HG02970 (cell line): Measurements from ENCODE around the gene RIBC2.
"Not testable (repeated sequence)": the region's sequence is repeated elsewhere in the genome, so short reads cannot be mapped to it uniquely, and the experiment has no call there.

ENCODE experiments used
- ATAC-seq: cut with Tn5 transposase; IDR thresholded peaks from one replicate; pipeline ENCODE4 v1.9.1; 2021; ENCODE audit warnings: mild to moderate bottlenecking, moderate library complexity, moderate number of reproducible peaks; ENCODE audit not compliant: unreplicated experiment, low FRiP score

RIBC2 gene

DNA sequence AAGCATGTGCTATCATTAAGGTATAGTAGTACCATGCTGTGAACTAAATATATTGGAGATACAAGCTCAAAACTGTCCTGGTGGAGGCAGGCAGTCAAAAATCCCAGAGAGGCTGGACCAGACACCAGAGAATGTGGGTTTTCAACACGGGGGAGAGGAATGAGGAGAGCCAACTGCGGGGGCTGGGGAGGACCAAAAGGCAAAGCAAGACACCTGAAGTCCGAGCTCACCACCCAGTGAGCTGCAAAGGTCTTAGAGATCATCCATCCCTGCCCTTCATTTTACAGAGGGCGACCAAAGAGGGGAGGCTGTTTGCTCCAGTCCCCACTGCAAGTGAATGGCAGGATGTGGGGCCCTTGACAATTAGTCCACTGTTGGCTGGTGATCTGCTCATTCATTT lies 10.0 kb downstream of the RIBC2 start:
- no peak for ATAC-seq

GRCh38 chr22:45424241-45424731 lies 10.8 kb downstream of the RIBC2 start:
- no peak for ATAC-seq

DNA sequence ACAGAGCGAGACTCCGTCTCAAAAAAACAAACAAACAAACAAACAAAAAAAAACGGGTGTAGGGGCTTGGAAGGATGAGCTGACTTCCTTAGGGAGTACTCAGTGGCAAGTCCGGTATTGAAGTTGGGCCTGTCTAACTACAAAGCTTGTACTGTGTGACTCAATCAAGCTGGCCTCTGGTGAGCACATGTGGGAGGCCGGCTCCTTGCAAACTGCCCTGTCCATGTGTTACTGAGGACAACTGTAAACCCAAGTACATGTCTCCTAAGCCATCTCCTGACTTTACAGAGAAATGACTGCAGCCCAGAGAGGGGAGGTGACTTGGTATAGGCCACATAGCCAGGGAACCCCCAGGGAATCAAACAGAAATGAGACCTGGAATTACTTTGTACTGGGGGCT lies 11.6 kb downstream of the RIBC2 start:
- no peak for ATAC-seq

- no peak for ATAC-seq
Observed at GRCh38 chr22:45425531-45426265, 12.2 kb downstream of the RIBC2 start.

DNA sequence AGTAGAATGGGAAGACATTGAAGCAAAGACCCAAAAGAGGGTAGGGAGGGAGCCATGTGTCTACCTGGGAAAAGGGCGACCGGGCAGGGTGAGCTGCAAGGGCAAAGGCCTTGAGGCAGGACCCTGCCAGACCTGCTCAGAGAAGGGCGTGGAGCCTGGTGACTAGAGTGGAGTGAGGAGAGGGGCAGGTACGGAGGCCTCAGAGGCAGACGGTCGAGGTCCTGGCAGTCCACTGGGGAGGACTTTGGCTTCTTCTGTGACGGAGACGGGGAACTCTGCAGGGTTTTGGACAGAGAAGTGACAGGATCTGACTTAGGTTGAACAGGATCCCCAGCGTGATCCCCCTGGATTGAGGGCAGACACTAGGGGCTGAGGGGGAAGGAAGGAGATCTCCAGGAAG lies 12.9 kb downstream of the RIBC2 start:
- ATAC-seq, result no peak

GRCh38 chr22:45427114-45427513 lies 13.6 kb downstream of the RIBC2 start:
- ATAC-seq, result no peak

- no peak for ATAC-seq
Observed at GRCh38 chr22:45428391-45429385, 15.2 kb downstream of the RIBC2 start.

- ATAC-seq, result no peak
Observed at GRCh38 chr22:45429424-45429823, 15.9 kb downstream of the RIBC2 start.

GRCh38 chr22:45429981-45430775 lies 16.7 kb downstream of the RIBC2 start:
- ATAC-seq, result no peak

- no peak for ATAC-seq
Observed at GRCh38 chr22:45430871-45431270, 17.4 kb downstream of the RIBC2 start.

- ATAC-seq, result no peak
Observed at GRCh38 chr22:45434981-45435380, 21.5 kb downstream of the RIBC2 start.

DNA sequence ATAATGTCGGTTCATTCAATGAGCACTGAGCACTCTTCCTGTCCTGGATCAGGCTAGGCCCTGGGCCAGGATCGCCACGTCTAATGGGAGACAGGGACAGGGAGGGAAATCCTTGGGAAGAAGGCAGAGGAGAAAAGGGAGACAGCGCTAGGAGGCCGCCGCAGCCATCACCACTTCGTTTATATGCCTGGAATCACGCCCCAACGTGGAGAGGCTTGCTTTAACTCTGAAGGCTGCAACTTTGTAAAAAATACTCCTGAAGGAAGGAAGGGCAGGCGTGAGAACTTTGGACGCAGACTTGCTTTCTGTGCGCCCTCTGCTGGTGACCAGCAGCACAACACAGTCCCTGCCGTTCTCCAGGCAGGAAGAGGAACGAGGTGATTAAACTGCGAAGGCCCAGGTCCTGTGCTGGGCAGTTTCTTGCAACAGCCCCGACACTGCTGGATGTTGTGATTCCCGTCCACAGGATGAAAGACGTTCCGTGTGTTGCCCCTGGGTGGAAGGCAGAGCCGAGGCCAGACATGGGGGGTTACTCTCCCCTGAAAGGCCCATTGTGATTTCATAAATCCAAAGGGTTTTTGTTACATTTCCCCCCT lies 22.1 kb downstream of the RIBC2 start:
- ATAC-seq, result no peak

DNA sequence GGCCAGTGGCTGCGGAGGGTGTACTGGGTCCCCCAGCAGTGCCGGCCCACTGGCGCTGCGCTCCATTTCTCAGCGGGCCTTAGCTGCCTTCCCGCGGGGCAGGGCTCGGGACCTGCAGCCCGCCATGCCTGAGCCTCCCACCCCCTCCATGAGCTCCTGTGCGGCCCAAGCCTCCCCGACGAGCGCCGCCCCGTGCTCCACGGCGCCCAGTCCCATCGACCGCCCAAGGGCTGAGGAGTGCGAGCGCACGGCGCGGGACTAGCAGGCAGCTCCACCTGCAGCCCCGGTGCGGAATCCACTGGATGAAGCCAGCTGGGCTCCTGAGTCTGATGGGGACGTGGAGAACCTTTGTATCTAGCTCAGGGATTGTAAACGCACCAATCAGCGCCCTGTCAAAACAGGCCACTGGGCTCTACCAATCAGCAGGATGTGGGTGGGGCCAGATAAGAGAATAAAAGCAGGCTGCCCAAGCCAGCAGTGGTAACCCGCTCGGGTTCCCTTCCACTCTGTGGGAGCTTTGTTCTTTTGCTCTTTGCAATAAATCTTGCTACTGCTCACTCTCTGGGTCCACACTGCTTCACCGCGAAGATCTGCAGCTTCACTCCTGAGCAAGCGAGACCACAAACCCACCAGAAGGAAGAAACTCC lies 23.5 kb downstream of the RIBC2 start:
- ATAC-seq, result not testable (repeated sequence)

- no peak for ATAC-seq
Observed at GRCh38 chr22:45438336-45438735, 24.8 kb downstream of the RIBC2 start.

DNA sequence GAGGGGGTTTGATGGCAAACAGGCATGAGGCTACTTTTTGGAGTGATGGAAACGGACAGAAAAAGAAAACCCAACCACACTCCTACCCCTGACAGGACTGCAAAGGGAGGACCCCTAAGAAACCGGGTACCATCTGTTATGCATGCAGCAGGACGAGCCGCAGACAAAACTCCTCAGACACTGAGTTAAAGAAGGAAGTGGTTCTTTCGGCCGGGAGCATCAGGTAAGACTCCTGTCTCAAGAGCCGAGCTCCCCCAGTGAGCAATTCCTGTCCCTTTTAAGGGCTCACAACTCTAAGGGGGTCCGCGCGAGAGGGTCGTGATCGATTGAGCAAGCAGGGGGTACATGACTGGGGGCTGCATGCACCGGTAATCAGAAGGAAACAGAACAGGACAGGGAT lies 27.2 kb downstream of the RIBC2 start:
- ATAC-seq, result not testable (repeated sequence)

- ATAC-seq, result no peak
Observed at GRCh38 chr22:45441138-45441537, 27.6 kb downstream of the RIBC2 start.

DNA sequence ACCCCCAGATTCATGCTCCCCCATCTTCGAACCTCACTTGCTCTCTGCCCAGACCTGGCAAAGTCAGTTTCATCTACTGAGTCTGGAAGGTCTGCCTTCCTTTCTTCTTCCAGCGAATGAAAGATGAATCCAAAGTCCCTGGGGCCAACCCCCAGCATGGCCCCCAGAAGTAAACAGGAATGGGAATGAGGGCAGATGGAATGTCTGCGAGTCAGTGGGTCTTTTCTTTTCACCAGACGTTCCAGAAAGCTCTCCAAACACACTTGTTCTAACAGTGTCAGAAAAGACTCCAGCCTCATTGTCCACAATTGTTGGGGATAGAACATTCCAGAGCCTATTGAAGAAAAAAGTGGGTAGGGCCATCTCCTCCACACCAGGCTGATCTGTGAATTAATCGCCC lies 28.6 kb downstream of the RIBC2 start:
- no peak for ATAC-seq

DNA sequence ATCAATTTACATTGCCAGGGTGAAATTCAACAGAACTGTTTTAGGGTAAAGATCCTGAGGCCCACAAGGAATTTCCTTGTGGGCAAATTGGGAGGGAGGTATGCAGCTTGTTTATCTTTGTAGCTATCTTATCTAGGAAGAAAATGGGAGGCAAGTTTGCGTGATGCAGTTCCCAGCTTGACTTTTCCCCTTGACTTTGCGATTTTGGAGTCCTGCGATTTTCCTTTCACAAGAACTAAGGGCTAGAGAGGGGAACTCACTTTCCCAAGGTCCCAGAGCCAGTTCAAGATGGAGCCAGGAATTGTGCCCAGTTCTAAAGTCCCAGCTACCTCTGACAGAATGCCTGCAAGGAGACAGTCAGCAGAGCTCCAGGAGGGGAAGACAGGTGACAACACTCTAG lies 30.7 kb downstream of the RIBC2 start:
- ATAC-seq, result no peak

DNA sequence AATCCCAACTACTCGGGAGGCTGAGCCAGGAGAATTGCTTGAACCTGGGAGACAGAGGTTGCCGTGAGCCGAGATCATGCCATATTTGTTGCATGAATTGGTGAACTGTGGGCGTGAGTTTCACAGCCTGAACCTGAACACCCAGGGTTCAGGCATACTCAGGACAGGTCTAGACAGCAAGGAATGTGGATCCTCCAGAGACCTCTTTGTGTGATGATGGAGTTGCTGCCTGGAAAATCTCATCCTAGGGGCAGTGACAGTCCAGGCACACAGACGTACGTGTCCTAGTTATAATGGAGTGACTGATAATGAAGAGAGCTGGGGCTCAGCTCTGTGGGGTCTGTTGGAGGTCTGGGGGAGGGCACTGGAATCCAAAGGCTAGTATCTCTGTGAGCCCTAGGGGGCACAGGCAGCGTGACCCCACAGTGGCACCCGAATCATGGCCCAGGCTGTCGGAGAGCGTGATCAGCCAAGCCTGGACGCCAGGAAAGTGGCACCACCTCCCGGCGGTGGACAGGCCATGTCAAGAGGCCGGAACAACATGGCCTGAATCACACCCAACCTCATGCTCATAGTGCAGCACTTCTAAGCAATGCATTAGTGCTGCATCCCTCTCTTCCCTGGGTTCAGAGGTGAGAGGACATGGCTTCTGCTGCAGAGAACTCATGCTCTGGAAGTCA lies 31.7 kb downstream of the RIBC2 start:
- no peak for ATAC-seq
